KOPT-K1 (cell line): ENCODE data around the gene TSEN2.
"Not testable (repeated sequence)": the region's sequence is repeated elsewhere in the genome, so short reads cannot be mapped to it uniquely, and the experiment has no call there.

Source experiments
- H3K27ac ChIP-seq: fragments of 200-600 bp; sonication (generic); 2 replicates; pipeline ENCODE4 v1.5.1; 2016; ENCODE audit warnings: antibody characterized with exemption, mild to moderate bottlenecking, low read depth, low read length; ENCODE audit not compliant: poor library complexity, severe bottlenecking
- H3K36me3 ChIP-seq: fragments of 200-600 bp; sonication (generic); 2 replicates; pipeline ENCODE4 v1.5.1; 2017; ENCODE audit warnings: antibody characterized with exemption, mild to moderate bottlenecking, low read length, moderate library complexity; ENCODE audit not compliant: insufficient read depth
- H3K9me3 ChIP-seq: fragments of 200-600 bp; sonication (generic); 2 replicates; pipeline ENCODE4 v1.5.1; 2017; ENCODE audit warnings: antibody characterized with exemption, low read length, mild to moderate bottlenecking; ENCODE audit not compliant: insufficient read depth, poor library complexity, severe bottlenecking

TSEN2 gene

DNA sequence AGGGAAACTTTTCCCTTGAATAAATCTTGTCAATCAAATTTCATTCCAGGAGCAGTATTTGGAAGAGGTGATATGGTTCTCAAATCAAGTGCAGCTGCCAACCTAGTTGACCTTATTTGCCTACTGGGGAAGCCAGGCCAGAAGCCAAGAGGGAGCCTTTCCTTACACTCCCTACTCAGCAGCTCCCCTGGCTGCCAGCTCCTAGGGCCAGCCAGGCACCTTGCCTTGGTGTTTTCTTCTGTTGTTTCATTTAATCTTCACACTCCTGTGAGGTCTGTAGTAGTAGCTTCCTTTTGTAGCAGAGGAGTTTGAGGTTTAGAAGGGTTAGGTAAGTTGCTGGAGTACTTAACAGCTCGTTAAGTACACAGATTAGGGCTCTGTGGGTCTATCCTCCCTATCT lies 38.4 kb downstream of the TSEN2 start:
- Histone ChIP-seq H3K36me3 (peaks cover 62% of the 10 kb centered on the region), H3K9me3 (no peaks in the 10 kb centered on the region)

DNA sequence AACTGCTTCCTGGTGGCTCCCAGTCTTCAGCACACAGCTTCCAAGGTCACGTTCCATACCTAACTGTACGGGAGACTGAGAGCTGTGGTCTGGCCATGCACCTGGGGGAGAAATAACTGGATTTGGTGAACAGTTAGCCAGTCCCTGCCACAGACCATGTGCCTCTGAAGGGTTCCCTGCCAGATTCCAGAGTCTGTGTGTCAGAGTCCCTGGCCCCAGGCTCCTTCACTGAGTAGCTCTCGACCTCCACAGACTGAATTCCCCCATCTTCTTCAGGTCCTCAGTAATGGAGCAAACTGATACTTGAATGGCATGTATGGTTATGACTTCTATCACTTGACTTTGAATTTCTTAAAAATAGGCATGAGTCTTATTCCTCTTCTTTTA lies 43.5 kb downstream of the TSEN2 start:
- Histone ChIP-seq H3K36me3 (peaks cover 64% of the 10 kb centered on the region), H3K27ac (no peak overlapping the region), H3K9me3 (no peaks in the 10 kb centered on the region)

More for the DNA sequence above, 38.4 kb downstream of the TSEN2 start:
- H3K27ac ChIP-seq: no peak overlapping the region

DNA sequence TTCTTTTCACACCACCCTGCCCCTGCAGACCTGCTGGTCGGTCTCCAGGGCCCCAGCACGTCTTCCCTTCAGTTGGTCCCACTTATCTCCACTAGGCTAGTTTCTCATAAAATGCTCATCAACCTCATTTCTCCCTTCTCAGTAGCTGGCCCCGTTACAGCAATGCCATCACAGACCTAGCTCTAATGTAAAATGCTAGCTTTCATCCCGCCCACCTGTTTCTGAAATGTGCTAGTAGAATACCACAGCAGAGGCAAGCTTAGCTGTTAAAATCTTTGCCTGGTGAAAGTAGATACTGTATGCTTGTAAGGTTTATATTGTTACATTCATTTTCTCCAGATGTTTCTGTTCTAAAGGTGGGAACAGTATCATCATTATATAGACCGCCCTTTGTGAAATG lies 47.9 kb downstream of the TSEN2 start:
- peaks cover 51% of the 10 kb centered on the region for H3K36me3 ChIP-seq
- H3K9me3 ChIP-seq: no peaks in the 10 kb centered on the region

DNA sequence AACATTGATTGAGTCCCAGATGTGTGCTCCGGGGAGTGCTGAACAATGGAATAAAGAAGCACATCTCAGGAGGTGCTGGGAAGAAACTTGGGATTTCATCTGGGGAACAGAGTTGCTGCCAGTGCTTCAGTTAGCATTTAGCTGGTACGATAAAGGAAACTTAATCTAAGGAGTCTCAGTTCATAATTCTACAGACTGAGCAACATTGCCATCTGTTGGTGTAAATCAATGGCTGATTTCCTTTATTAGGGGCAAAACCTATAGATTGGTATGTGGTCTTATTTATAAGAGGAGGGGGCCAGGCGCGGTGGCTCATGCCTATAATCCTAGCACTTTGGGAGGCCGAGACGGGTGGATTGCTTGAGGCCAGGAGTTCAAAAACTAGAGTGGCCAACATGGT lies 52.1 kb downstream of the TSEN2 start:
- peaks cover 48% of the 10 kb centered on the region for H3K36me3 ChIP-seq
- H3K9me3 ChIP-seq: no peaks in the 10 kb centered on the region
- no peak overlapping the region for H3K27ac ChIP-seq

More for the DNA sequence above, 47.9 kb downstream of the TSEN2 start:
- no peak overlapping the region for H3K27ac ChIP-seq

DNA sequence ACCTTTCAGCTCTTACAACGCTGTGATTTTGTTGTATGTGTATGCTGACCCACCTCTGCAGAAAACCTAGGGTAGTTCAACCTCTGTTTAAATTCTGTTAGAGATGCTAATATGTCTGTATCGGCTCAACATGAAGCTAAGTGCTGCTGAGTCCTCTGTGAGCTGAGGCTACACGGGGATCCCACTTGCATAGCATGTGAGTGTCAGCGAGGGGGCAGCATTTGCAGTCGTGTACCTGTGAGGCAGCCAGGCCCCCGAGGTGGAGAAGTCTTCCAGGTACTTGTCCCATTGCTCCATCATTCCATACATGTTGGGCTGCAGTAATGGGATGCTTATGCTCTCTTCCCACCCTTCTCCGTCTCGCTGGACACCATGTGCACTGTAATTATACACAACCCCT lies 57.3 kb downstream of the TSEN2 start:
- H3K27ac ChIP-seq: no peak overlapping the region
- no peaks in the 10 kb centered on the region for H3K9me3 ChIP-seq
- peaks cover 17% of the 10 kb centered on the region; the same call in 1 of the 2 replicates for H3K36me3 ChIP-seq

DNA sequence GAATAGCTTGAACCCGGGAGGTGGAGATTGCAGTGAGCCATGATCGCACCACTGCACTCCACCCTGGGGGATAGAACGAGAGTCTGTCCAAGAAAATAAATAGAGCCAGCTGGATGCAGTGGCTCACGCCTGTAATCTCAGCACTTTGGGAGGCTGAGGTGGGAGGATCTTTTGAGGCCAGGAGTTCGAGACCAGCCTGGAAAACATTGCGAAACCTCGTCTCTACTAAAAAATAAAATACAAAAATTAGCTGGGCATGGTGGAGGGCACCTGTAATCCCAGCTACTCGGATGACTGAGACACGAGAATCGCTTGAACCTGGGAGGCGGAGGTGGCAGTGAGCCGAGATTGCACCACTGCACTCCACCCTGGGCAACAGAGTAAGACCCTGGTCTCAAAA lies 59.2 kb downstream of the TSEN2 start:
- H3K27ac ChIP-seq, H3K9me3 ChIP-seq: not testable (repeated sequence)
- H3K36me3 ChIP-seq: peaks cover 17% of the 10 kb centered on the region; the same call in 1 of the 2 replicates

DNA sequence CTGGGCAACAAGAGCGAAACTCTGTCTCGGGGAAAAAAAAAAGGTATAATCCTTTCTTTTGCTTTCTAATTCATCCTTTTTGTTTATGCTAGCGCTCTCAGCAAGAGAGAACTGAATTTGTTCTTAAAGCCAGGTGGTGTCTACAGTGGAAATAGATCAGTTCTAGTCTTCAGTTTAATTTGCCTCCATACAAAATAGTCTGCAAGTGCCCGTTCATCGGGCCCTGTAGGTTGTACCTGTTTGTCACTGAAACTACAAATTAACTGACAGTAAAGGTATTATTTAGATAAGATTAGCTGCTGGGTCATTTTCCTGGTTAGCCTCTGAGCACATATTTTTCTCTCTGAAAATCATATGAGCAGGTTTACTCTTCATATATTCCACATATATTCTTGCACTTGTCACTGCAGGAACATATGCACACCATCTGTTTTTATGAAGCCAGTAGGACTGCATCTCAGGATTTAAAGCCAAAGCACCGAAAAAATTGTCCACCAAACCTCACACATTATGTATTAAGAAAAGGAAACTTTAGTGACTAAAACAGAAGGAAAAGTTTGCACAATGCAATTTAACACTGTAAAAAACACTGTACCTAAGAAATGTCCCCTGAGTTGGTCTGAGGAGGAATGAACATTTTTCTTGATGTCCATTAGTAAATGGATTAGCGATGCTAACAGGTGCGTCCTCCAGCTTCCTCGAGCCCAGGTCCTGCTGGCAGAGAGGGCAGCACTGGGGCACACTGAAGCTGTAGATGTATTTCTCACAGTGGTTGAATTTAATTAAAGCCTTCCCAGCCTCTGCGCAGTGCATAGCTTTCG lies 60.6 kb downstream of the TSEN2 start:
- Histone ChIP-seq H3K9me3 (no peaks in the 10 kb centered on the region), H3K27ac (no peak overlapping the region), H3K36me3 (peaks cover 10% of the 10 kb centered on the region; the same call in 1 of the 2 replicates)

DNA sequence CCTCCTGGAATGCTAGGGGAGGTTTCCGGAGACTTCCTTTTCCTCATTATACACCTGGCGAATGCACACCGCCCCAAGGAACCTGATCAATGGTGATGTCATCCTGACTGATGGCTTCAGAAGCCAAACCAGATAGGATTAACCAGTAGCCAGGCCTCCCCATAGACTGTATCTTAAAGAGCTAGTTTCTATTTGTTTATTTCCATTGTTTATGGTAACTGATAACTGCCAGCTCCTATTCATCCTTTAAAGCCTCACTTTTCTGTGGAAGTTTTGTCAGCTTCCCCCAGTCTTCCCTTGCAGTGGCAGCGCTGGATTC lies 61.2 kb downstream of the TSEN2 start, which contains the start of gene MKRN2OS:
MKRN2OS (minus strand) TSS at position 27 of the 319 bp plus-strand sequence. CDS start 35 bp downstream, outside the sequence.
- peaks cover 4% of the 10 kb centered on the region; the same call in 1 of the 2 replicates for H3K36me3 ChIP-seq
- no peak within 1 kb of the TSS for H3K27ac ChIP-seq
- H3K9me3 ChIP-seq: no peaks in the 10 kb centered on the region

DNA sequence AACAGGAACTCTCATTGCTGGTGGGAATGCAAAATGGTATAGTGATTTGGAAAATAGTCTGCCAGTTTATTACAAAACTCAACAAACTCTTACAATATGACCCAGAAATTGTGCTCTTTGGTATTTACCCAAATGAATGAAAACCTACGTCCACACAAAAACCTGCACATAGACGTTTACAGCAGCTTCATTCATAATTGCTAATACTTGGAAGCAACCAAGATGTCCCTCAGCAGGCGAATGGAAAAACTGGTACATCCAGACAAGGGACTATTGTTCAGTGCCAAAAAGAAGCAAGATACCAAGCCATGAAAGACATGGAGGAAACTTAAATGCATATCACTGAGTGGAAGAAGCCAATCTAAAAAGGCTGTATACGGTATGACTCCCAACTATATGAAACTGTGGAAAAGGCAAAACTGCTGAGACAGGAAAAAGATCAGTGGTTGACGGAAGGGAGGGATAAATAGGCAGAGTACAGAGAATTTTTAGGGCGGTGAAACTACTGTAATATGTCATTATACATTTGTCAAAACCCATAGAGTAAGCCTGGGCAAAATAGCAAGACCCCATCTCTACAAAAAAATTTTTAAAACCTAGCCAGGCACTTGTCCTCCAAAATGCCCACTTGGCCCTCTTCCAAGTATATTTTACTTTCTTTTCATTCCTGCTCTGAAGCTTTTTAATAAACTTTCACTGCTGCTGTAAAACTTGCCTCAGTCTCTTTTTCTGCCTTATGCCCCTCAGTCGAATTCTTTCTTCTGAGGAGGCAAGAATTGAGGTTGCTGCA lies 65.9 kb downstream of the TSEN2 start:
- Histone ChIP-seq H3K36me3 (no peaks in the 10 kb centered on the region), H3K27ac (no peak overlapping the region), H3K9me3 (no peaks in the 10 kb centered on the region)

DNA sequence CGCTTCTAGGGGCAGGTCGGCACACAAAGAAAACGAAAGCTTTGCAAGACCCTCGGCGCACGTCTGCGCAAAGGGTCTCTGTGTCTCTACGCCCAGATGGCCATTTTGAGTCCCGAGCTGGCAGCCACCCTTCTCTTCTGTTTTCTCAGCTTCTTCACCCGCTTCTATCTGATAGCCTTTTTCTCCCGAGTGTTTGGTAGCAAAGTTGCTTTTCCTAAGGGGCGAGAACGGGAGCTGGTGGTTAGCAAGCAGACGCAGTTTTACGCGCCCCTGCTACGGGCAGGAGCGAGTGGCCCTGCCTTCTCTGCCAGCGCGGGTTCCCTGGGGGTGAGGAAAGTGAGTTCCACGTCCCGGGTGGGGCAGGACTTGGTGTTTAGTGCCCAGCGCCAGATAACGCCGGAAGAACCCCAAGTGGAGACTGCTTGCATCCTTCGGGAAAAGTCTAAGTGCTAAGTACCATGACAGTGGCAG lies 69.7 kb downstream of the TSEN2 start:
- Histone ChIP-seq H3K9me3 (no peaks in the 10 kb centered on the region), H3K27ac (peak overlapping the region; percentile 95), H3K36me3 (no peaks in the 10 kb centered on the region)

DNA sequence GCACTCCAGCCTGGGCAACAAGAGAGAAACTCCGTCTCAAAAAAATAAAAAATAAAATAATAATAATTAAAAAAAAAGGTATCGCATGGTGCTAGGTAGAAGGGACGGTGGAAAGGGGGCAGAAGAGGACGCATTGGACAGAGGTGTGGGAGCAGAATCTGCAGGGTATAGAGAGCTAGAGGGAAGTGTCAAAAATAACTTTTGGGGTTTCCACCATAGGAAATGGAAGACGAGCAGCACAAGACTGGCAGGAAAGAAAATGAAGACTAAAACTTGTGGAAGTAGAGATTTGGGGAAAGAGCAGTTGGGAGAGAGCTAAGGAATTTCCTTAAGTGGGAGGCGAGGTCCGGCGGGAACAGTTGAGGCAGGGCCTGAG lies 72.0 kb downstream of the TSEN2 start:
- Histone ChIP-seq H3K9me3 (no peaks in the 10 kb centered on the region), H3K36me3 (no peaks in the 10 kb centered on the region), H3K27ac (peak overlapping the region; percentile 81)

DNA sequence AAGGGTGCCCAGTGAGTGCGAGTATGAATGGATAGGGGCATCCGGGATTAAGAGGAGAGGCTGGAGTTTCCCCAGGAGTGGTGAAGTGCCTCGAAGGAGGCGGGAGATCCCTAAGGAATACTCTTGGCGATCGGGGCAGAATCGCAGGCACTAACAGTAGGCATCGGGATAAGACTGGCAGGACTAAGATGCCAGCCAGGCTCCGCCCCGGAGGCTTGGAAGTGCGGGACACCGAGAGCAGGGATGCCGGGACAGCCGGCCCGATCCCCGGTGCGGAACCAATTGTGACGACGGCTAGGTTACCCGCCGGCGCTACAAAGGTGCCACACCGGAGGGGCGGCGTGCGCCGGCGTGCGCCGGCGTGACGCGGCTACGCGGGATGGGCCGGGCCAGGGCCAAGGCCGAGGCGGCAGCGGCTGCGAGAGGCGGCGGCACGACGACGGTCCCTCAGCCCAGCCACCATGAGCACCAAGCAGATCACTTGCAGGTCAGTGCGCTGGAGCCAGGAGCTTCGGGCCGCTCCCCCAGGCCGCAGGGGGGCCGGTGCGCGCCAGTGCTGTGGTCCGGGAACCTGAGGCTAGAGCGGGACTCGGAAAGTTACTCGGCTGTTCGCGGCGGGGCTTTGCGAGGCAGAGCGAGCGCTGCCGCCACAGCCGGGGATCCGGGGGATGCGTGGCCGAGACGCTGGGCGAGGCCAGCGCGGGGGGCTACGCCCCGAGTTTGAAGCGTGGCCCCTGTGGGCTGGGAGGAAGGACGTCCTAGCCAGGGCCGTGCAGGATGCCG lies 72.6 kb downstream of the TSEN2 start, which contains the start of gene MKRN2:
MKRN2 (plus strand) TSS at position 398 of the 783 bp plus-strand sequence; CDS start at position 462, 64 bp downstream.
- H3K9me3 ChIP-seq: no peaks in the 10 kb centered on the region
- peak within 1 kb of the TSS; percentile 81 for H3K27ac ChIP-seq
- H3K36me3 ChIP-seq: no peaks in the 10 kb centered on the region

DNA sequence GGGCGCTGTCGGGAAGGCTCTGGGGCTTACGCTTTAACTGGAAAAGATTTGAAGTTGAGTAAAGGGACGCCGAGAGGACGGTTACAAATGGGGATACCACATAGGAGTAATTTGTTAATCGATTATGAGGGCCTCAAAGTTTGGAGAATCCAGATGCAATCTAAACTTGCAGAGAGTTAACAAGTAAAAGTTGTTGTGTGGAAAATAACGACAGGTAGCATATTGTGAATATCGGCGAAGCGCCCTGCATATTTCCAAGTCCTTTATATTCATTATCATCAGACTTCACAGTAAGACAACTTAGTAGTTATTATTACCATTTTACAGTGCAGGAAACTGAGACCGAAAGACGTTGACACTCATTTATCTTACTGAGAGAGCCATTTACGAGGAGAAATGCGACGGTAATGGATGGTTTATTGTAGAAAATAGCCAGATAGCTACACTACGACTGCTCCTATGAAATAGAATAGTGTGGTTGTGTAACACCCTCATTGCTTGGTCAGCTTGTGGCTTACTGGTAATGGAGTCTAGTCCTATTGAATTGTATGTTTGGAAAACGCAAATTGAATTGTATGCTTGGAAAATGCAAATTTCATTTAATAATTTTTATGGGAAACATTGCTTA lies 73.3 kb downstream of the TSEN2 start:
- Histone ChIP-seq H3K36me3 (no peaks in the 10 kb centered on the region), H3K9me3 (no peaks in the 10 kb centered on the region), H3K27ac (peak overlapping the region; percentile 81)

DNA sequence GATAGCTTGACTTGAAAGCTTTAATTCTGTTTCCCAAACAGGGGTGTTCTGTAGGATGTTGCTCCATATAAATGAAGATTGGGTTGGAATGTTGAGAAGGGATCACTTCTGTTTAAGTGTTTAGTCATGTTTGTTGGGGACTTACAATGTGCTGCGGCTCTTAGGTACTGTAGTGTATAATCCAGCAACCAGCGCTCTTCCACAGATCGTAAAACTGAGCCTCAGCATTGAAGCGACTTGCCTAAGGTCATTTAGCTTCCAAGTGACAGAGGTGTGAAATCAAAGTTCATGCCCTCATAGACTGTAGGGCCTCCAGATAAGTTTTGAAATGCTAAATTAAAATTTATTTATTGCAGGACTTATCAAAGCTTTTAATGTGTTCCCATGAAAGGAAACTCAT lies 74.4 kb downstream of the TSEN2 start:
- no peaks in the 10 kb centered on the region for H3K36me3 ChIP-seq
- H3K9me3 ChIP-seq: no peaks in the 10 kb centered on the region
- no peak overlapping the region for H3K27ac ChIP-seq
